Breast epithelium (tissue), 4 donors: ENCODE results near the gene CCSER1. TPM values are rescaled to one million over a fixed set of nuclear protein-coding genes. Genes with fewer than 3 reads are reported as not detected.

Experiments used
- DNase-seq, 2 donors: peaks; one replicate each; pipeline ENCODE4 v3.0.0-alpha.2; 2019; ENCODE audit warnings: low spot score in 2 of 2
- H3K27ac ChIP-seq, 2 donors: fragments of 200-600 bp; sonication (generic) in 1 of 2; one replicate each; pipeline ENCODE4 v1.5.1; 2016 to 2019; ENCODE audit warnings: mild to moderate bottlenecking in 1 of 2
- H3K27me3 ChIP-seq, 2 donors: fragments of 200-600 bp; sonication (generic) in 1 of 2; one replicate each; pipeline versions ENCODE4 v1.5.1 to v1.6.0; 2017 to 2019; ENCODE audit warnings: control low read depth in 1 of 2, mild to moderate bottlenecking in 1 of 2
- H3K36me3 ChIP-seq: fragments of 200-600 bp; one replicate; pipeline ENCODE4 v1.5.1; 2019
- H3K4me1 ChIP-seq, 2 donors: fragments of 200-600 bp; sonication (generic); one replicate each; pipeline ENCODE4 v1.5.1; 2016 to 2019; ENCODE audit warnings: control low read depth in 1 of 2
- H3K4me3 ChIP-seq, 3 donors: fragments of 200-600 bp; sonication (generic); 1 replicate in 2 of 3; 2 replicates in 1 of 3; pipeline ENCODE4 v1.5.1; 2016 to 2019; ENCODE audit warnings: mild to moderate bottlenecking in 3 of 3, moderate library complexity in 2 of 3
- H3K9me3 ChIP-seq, 2 donors: fragments of 200-600 bp; sonication (generic) in 1 of 2; one replicate each; pipeline ENCODE4 v1.5.1; 2016 to 2019; ENCODE audit warnings: control low read depth in 1 of 2
- POLR2A ChIP-seq: fragments of 450-650 bp; IDR thresholded peaks from one replicate; pipeline ENCODE4 v1.6.1; 2016; ENCODE audit warnings: antibody characterized with exemption, mild to moderate bottlenecking, moderate library complexity
- POLR2AphosphoS5 ChIP-seq, 3 donors: sonication (generic); formaldehyde crosslinking; IDR thresholded peaks; one replicate each; pipeline ENCODE4 v1.6.1; 2017; ENCODE audit warnings: antibody characterized with exemption in 3 of 3
- intact Hi-C: fragments of 100-400 bp; cut with DNase I; formaldehyde crosslinking; loops from one replicate; pipeline ENCODE4 v1.15.1; 2023; ENCODE audit warnings: low total_unique reads
- total RNA-seq, 3 donors: library from RNA; depleted of rRNA; stranded (reverse); fragments of >200 nt; gene quantifications; one replicate each; pipeline ENCODE4 v1.1.0, GENCODE V29; 2016
- TF ChIP-seq, protein P1 (sequence below), 3 donors: fragments of 450-650 bp; IDR thresholded peaks; one replicate each; pipeline ENCODE4 v1.5.1; 2016 to 2017; ENCODE audit warnings: antibody characterized with exemption in 3 of 3, mild to moderate bottlenecking in 3 of 3, moderate library complexity in 3 of 3

Gene CCSER1
- total RNA-seq, 3 donors from 2014 or later = 6.4 to 73.3 (median 55.7) TPM

GRCh38 chr4:90855111-90855510 is 727.9 kb downstream of the CCSER1 start:
- no peak for DNase-seq
- intact Hi-C loops = no loop called here
- Histone ChIP-seq H3K27ac (no peak overlapping the region), H3K4me3 (no peak overlapping the region), H3K9me3 (no peaks in the 10 kb centered on the region), H3K4me1 (no peaks in the 10 kb centered on the region), H3K36me3 (no peaks in the 10 kb centered on the region), H3K27me3 (no peaks in the 10 kb centered on the region)
- TF ChIP-seq POLR2AphosphoS5 (IDR thresholded peaks at IDR 0.05) (no peak), POLR2A (no peak)
- TF ChIP-seq, protein P1, sequence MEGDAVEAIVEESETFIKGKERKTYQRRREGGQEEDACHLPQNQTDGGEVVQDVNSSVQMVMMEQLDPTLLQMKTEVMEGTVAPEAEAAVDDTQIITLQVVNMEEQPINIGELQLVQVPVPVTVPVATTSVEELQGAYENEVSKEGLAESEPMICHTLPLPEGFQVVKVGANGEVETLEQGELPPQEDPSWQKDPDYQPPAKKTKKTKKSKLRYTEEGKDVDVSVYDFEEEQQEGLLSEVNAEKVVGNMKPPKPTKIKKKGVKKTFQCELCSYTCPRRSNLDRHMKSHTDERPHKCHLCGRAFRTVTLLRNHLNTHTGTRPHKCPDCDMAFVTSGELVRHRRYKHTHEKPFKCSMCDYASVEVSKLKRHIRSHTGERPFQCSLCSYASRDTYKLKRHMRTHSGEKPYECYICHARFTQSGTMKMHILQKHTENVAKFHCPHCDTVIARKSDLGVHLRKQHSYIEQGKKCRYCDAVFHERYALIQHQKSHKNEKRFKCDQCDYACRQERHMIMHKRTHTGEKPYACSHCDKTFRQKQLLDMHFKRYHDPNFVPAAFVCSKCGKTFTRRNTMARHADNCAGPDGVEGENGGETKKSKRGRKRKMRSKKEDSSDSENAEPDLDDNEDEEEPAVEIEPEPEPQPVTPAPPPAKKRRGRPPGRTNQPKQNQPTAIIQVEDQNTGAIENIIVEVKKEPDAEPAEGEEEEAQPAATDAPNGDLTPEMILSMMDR (IDR thresholded peaks at IDR 0.05) = no peak

DNA sequence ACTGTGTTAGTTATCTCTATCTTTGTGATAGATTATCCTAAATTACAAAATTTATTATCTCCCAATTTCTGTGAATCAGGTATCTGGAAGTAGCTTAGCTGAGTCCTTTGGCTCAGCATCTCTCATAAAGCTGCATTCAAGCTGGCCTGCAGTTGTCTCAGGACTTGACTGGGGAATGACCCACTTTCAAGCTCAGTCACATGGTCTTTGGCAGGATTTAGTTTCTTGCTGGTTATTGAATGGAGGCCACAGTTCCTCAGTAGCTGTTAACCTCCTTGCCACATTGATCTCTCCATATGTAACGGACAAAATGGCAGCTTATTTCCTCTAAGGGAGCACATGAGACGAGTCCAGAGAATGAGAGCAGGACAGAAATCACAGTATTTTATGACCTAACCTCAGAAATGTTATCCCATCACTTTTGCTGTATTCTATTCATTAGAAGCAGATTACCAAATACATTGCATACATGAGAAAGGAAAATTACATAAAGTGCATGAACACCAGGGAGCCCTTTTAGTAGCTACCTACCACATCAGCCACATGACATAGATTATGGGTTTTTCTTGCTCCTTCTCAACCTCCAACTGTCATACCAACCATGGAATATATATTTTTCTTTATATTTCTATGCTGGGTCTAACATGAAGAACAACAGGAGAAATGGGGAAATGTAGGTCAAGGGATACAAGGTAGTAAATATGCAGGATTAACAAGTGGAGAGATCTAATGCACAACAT is 730.1 kb downstream of the CCSER1 start:
- Histone ChIP-seq H3K27me3 (no peaks in the 10 kb centered on the region), H3K9me3 (no peaks in the 10 kb centered on the region), H3K36me3 (no peaks in the 10 kb centered on the region), H3K27ac (no peak overlapping the region), H3K4me1 (no peaks in the 10 kb centered on the region), H3K4me3 (no peak overlapping the region)
- TF ChIP-seq POLR2A (no peak), POLR2AphosphoS5 (IDR thresholded peaks at IDR 0.05) (no peak)
- TF ChIP-seq, protein P1 (IDR thresholded peaks at IDR 0.05) = no peak
- no peak for DNase-seq
- intact Hi-C loops = no loop called here

GRCh38 chr4:90875791-90876190 is 748.6 kb downstream of the CCSER1 start:
- Histone ChIP-seq H3K9me3 (no peaks in the 10 kb centered on the region), H3K4me3 (no peak overlapping the region), H3K36me3 (no peaks in the 10 kb centered on the region), H3K27me3 (no peaks in the 10 kb centered on the region), H3K4me1 (no peaks in the 10 kb centered on the region), H3K27ac (no peak overlapping the region)
- TF ChIP-seq, protein P1 (IDR thresholded peaks at IDR 0.05) = no peak
- TF ChIP-seq POLR2AphosphoS5 (IDR thresholded peaks at IDR 0.05) (no peak), POLR2A (no peak)
- DNase-seq = no peak
- intact Hi-C loops = no loop called here

DNA sequence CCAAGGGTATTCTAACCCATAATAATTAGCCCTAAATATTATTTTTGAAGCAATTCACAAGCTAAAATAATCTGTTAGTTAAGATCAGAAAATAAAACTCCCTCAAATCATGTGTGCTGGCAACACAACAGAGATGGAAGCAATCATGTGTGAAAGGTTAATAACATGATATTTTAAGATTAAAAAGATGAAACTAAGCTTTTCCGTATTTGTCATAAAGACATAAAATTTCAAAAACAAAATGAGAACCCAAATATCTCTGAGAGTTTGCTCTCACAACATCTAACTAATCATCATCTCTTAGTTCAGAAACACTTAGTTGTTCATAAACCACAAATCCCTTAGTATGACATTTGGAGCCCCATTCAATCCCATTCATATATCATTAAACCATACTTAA is 749.1 kb downstream of the CCSER1 start:
- Histone ChIP-seq H3K36me3 (no peaks in the 10 kb centered on the region), H3K27me3 (no peaks in the 10 kb centered on the region), H3K4me3 (no peak overlapping the region), H3K4me1 (no peaks in the 10 kb centered on the region), H3K27ac (no peak overlapping the region), H3K9me3 (no peaks in the 10 kb centered on the region)
- intact Hi-C loops = no loop called here
- no peak for DNase-seq
- TF ChIP-seq POLR2A (no peak), POLR2AphosphoS5 (IDR thresholded peaks at IDR 0.05) (no peak)
- TF ChIP-seq, protein P1 (IDR thresholded peaks at IDR 0.05) = no peak

- intact Hi-C loops = no loop called here
- no peak overlapping the region for H3K4me3 ChIP-seq
Measured at GRCh38 chr4:90883519-90883918, 756.3 kb downstream of the CCSER1 start.

More at GRCh38 chr4:90883519-90883918, 756.3 kb downstream of the CCSER1 start:
- Histone ChIP-seq H3K27me3 (no peaks in the 10 kb centered on the region), H3K27ac (no peak overlapping the region), H3K4me1 (no peaks in the 10 kb centered on the region), H3K9me3 (no peaks in the 10 kb centered on the region), H3K36me3 (no peaks in the 10 kb centered on the region)
- no peak for DNase-seq
- TF ChIP-seq, protein P1 (IDR thresholded peaks at IDR 0.05) = no peak
- TF ChIP-seq POLR2AphosphoS5 (IDR thresholded peaks at IDR 0.05) (no peak), POLR2A (no peak)
